Fibroblast of lung (primary cell): ENCODE results near the gene DNAJB4. TPM values are rescaled to one million over a fixed set of nuclear protein-coding genes. Genes with fewer than 3 reads are reported as not detected.

Source experiments
- DNase-seq, 2 donors: peaks; one replicate each; pipeline versions ENCODE4 v3.0.0 to v3.0.0-alpha.2; 2010; ENCODE audit warnings: low read depth in 2 of 2
- H2AFZ ChIP-seq: 2 replicates; pipeline ENCODE4 v1.5.1; 2012; ENCODE audit warnings: low read length, control low read depth, inconsistent platforms
- H3K27ac ChIP-seq: 2 replicates; pipeline ENCODE4 v1.5.1; 2011; ENCODE audit warnings: low read length, control low read depth; ENCODE audit not compliant: insufficient read depth
- H3K27me3 ChIP-seq: 2 replicates; pipeline ENCODE4 v1.5.1; 2011; ENCODE audit warnings: mild to moderate bottlenecking, low read length; ENCODE audit not compliant: control insufficient read depth, insufficient read depth
- H3K36me3 ChIP-seq: 2 replicates; pipeline ENCODE4 v1.5.1; 2011; ENCODE audit warnings: low read length; ENCODE audit not compliant: control insufficient read depth, insufficient read depth
- H3K4me1 ChIP-seq: 2 replicates; pipeline ENCODE4 v1.5.1; 2011; ENCODE audit warnings: low read length; ENCODE audit not compliant: control insufficient read depth, insufficient read depth; ENCODE audit errors: extremely low read depth
- H3K4me2 ChIP-seq: 2 replicates; pipeline ENCODE4 v1.5.1; 2011; ENCODE audit warnings: low read length, control low read depth; ENCODE audit not compliant: insufficient read depth; ENCODE audit errors: extremely low read depth
- H3K4me3 ChIP-seq, 4 experiments: fragments of 200-600 bp in 1 of 4; sonication (generic) in 1 of 4; replicated peaks in 1 of 4; 2 replicates each; pipeline ENCODE4 v1.5.1; 2011 to 2016; ENCODE audit warnings: low read length in 4 of 4, low read depth in 3 of 4, mild to moderate bottlenecking in 3 of 4, control low read depth in 2 of 4, inconsistent platforms in 1 of 4, mixed read lengths in 1 of 4; ENCODE audit not compliant: insufficient read depth in 1 of 4; ENCODE audit errors: control extremely low read depth in 1 of 4
- H3K79me2 ChIP-seq: 2 replicates; pipeline ENCODE4 v1.5.1; 2012; ENCODE audit warnings: mild to moderate bottlenecking, low read length, inconsistent platforms; ENCODE audit not compliant: control insufficient read depth, insufficient read depth
- H3K9ac ChIP-seq: 2 replicates; pipeline ENCODE4 v1.5.1; 2011; ENCODE audit warnings: mild to moderate bottlenecking, low read length, control low read depth; ENCODE audit not compliant: insufficient read depth
- H3K9me3 ChIP-seq: 2 replicates; pipeline ENCODE4 v1.5.1; 2012; ENCODE audit warnings: low read depth, low read length; ENCODE audit not compliant: control insufficient read depth, insufficient read depth
- H4K20me1 ChIP-seq: 2 replicates; pipeline ENCODE4 v1.5.1; 2011; ENCODE audit warnings: low read length; ENCODE audit not compliant: control insufficient read depth, insufficient read depth; ENCODE audit errors: extremely low read depth
- EZH2 ChIP-seq: IDR thresholded peaks from 2 replicates; pipeline ENCODE4 v1.5.1; 2012; ENCODE audit warnings: low read length, control low read depth, mild to moderate bottlenecking; ENCODE audit errors: missing control alignments
- polyA plus RNA-seq, 2 donors: library from polyadenylated mRNA; depleted of rRNA in 1 of 2; stranded (reverse) in 1 of 2; unstranded in 1 of 2; fragments of >200 nt; gene quantifications; 2 replicates each; pipeline ENCODE4 v1.2.1, GENCODE V29; 2011 to 2012; ENCODE audit warnings: missing spikeins in 1 of 2
- total RNA-seq: library from RNA; depleted of rRNA; stranded (reverse); fragments of >200 nt; gene quantifications from 2 replicates; pipeline ENCODE4 v1.2.1, GENCODE V29; 2014
- TF ChIP-seq, protein P1 (sequence below), 2 donors: IDR thresholded peaks in 1 of 2; conservative IDR thresholded peaks in 1 of 2; 1 replicate in 1 of 2; 2 replicates in 1 of 2; pipeline ENCODE4 v1.5.1; 2011 to 2012; ENCODE audit warnings: low read length in 2 of 2, control low read depth in 1 of 2, inconsistent platforms in 1 of 2, low read depth in 1 of 2, mild to moderate bottlenecking in 1 of 2

The DNAJB4 gene
- total and polyA plus RNA-seq, 2 donors (not counting 1 experiment from before 2014, with no cell fraction given), result 52.0 to 78.7 TPM

DNA sequence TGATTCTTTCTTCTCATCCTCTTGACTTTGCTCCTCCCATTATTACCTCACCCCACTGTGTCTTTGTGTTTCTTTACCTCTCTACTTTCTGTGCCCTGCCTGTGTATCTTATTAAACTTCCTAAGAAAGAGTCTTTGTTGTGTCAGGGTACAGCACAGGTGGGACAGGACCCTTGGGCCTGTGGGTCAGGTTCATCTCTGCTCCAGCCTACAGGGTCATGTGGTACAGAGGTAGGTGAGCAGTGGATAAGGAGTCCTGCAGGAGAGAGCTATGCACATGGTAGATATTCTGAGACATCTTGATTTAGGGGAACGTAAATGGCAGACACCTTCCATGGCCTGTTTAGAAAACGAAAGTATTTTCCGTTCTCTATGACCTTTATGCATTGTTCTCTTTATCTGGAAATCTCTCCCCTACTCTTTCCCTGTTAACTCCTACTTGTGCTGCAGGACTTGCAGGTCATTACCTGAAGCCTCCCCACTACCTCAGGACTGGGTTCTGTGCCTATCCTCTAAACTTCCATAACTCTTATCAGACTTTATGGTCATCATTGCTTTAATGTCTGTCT lies 50.9 kb downstream of the DNAJB4 start:
- no peaks in the 10 kb centered on the region for H3K27me3 ChIP-seq
- H3K9me3 ChIP-seq, result no peaks in the 10 kb centered on the region
- no peaks in the 10 kb centered on the region for H4K20me1 ChIP-seq
- no peaks in the 10 kb centered on the region for H3K4me1 ChIP-seq
- H3K79me2 ChIP-seq, result no peaks in the 10 kb centered on the region
- no peak overlapping the region for H3K9ac ChIP-seq
- no peak overlapping the region for H3K4me2 ChIP-seq
- H3K4me3 ChIP-seq, result no peak overlapping the region
- H3K27ac ChIP-seq, result no peak overlapping the region
- H2AFZ ChIP-seq, result peak overlapping the region; percentile 13
- no peak for DNase-seq
- TF ChIP-seq, protein P1, sequence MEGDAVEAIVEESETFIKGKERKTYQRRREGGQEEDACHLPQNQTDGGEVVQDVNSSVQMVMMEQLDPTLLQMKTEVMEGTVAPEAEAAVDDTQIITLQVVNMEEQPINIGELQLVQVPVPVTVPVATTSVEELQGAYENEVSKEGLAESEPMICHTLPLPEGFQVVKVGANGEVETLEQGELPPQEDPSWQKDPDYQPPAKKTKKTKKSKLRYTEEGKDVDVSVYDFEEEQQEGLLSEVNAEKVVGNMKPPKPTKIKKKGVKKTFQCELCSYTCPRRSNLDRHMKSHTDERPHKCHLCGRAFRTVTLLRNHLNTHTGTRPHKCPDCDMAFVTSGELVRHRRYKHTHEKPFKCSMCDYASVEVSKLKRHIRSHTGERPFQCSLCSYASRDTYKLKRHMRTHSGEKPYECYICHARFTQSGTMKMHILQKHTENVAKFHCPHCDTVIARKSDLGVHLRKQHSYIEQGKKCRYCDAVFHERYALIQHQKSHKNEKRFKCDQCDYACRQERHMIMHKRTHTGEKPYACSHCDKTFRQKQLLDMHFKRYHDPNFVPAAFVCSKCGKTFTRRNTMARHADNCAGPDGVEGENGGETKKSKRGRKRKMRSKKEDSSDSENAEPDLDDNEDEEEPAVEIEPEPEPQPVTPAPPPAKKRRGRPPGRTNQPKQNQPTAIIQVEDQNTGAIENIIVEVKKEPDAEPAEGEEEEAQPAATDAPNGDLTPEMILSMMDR (conservative IDR thresholded peaks at IDR 0.05 in 1 of 2, IDR thresholded peaks at IDR 0.05 in 1 of 2; ENCODE audit: low read depth in 1 of 2, low read length in 2 of 2), result no peak
- no peak for TF ChIP-seq EZH2
- no peaks in the 10 kb centered on the region for H3K36me3 ChIP-seq

DNA sequence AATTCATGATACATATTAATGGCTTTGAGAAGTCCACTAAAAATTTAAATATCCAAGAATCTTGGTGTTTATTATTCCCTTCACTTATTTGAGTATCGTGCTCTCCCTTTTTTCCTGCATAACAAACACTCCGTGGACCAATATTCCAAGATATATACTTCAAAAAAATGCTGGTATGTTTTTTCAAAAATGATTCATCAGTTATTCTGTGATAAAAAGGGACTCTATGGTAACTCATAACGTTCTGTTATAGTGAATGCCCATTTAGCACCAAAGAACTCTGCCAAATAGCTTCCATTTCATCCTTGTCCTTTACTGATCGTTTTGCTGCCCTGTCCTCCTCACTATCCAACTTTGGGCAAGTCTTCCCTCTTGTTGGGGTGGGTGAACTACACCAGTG lies 53.9 kb downstream of the DNAJB4 start:
- H3K27me3 ChIP-seq, result no peaks in the 10 kb centered on the region
- H3K4me2 ChIP-seq, result no peak overlapping the region
- no peaks in the 10 kb centered on the region for H3K9me3 ChIP-seq
- no peaks in the 10 kb centered on the region for H4K20me1 ChIP-seq
- H2AFZ ChIP-seq, result no peak overlapping the region
- no peak overlapping the region for H3K4me3 ChIP-seq
- no peaks in the 10 kb centered on the region for H3K36me3 ChIP-seq
- DNase-seq, result peak in 1 of 2 donors; percentile 23
- H3K4me1 ChIP-seq, result peaks cover 8% of the 10 kb centered on the region
- no peaks in the 10 kb centered on the region for H3K79me2 ChIP-seq
- no peak overlapping the region for H3K27ac ChIP-seq
- no peak overlapping the region for H3K9ac ChIP-seq
- TF ChIP-seq EZH2, result no peak

DNA sequence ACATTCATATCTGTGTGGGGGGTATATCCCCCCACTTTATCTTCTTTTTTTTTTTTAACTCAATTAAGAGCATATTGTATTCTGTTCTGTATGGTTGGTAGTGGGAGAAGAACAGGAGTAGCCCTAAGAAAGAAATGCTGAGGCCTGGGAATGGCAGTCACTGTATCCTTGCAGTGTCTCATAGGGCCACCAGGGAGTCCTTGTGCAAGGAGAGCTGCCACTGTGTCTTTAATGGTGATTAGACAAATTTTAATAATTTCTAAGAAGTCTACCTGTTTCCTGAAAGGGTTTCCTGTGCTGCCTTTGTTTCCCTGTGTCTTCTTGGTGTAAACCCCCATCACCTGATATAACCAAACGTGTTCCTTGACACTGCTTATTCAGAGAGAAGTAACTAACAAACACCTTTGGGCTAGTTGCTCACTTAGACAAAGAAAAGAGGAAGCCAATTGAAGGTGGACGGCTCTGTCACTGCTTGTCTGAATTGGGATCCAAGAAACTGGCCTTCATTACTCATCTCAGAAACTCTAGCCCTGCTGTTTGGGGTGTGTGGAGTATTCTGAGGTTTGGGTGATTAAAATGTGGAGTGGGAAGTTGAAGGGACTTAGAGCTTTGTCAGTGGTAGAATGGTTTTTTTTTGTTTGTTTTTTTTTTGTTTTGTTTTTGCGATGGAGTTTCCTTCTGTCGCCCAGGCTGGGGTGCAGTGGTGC lies 56.3 kb downstream of the DNAJB4 start:
- Histone ChIP-seq H3K27me3 (no peaks in the 10 kb centered on the region), H3K27ac (peak overlapping the region; percentile 49), H3K79me2 (no peaks in the 10 kb centered on the region), H3K4me1 (peaks cover 8% of the 10 kb centered on the region), H3K9me3 (no peaks in the 10 kb centered on the region), H3K4me3 (no peak overlapping the region), H4K20me1 (no peaks in the 10 kb centered on the region), H3K36me3 (no peaks in the 10 kb centered on the region), H3K9ac (no peak overlapping the region), H2AFZ (no peak overlapping the region), H3K4me2 (no peak overlapping the region)
- DNase-seq, result peak in 1 of 2 donors; percentile 38
- no peak for TF ChIP-seq EZH2
- TF ChIP-seq, protein P1 (conservative IDR thresholded peaks at IDR 0.05 in 1 of 2, IDR thresholded peaks at IDR 0.05 in 1 of 2; ENCODE audit: low read depth in 1 of 2, low read length in 2 of 2), result no peak
